CD4-positive, alpha-beta memory T cell (primary cell): ENCODE measurements around the gene CDX4. TPM values are rescaled to one million over a fixed set of nuclear protein-coding genes. Genes with fewer than 3 reads are reported as not detected.

ENCODE experiments used
- polyA plus RNA-seq, 2 donors: library from polyadenylated mRNA; unstranded; fragments of 300-500 nt; fragmentation: Illumina TruSeq; gene quantifications; one replicate each; pipeline ENCODE4 v1.2.3, GENCODE V29; 2021
- total RNA-seq, 2 experiments: library from RNA; stranded (reverse); gene quantifications; one replicate each; pipeline ENCODE4 v1.2.3, GENCODE V29; 2021

CDX4 gene
- total and polyA plus RNA-seq, 4 experiments from 2014 or later: not detected

Other genes starting within 250 kb of the CDX4 start
- gene NAP1L2, start 232.2 kb upstream of the CDX4 start, total RNA-seq: 10 to 100 TPM; 19.1 to 20.9 TPM
- gene NAP1L2, start 232.2 kb upstream of the CDX4 start, polyA plus RNA-seq: 1 to 10 TPM in 1 of 2 donors, under 1 TPM in 1; 0.63 to 2.9 TPM
- 10 to 100 TPM; 17.2 to 18.1 TPM for gene CHIC1, start 116.1 kb downstream of the CDX4 start, total RNA-seq
- 1 to 10 TPM; 1.3 to 2.5 TPM for gene CHIC1, start 116.1 kb downstream of the CDX4 start, polyA plus RNA-seq